ENCODE results near the gene ARHGAP25. TPM values are rescaled to one million over a fixed set of nuclear protein-coding genes. Genes with fewer than 3 reads are reported as not detected.
A peak's percentile ranks its signal among the peaks of the same experiment; 100 is the strongest.

ARHGAP25 gene
- total RNA-seq, 2 donors from 2014 or later: 4.2 to 6.6 TPM

DNA sequence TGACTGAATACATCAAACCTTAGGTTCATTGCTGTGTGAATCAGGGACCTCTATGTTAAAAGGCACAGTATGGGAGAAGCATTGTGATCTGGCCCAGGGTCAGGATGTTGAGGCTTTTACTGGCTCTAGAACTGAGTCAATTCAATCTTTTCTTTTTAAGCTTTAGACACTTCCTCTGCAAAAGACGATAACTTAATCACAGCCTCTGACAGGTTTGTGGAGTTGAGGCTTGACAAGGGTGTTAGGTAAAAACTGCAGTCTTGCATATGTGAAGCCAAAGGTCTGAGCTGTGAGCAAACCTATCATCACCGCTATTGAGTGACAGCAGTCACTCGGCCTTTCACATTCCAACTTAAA, 17.3 kb upstream of the ARHGAP25 start:
- Histone ChIP-seq H3K4me3 (no peak overlapping the region), H3K27me3 (no peaks in the 10 kb centered on the region), H3K4me1 (peaks cover 5% of the 10 kb centered on the region), H3K9me3 (no peaks in the 10 kb centered on the region), H3K27ac (no peak overlapping the region), H3K36me3 (replicated peaks in 1 of 2; ENCODE audit: insufficient read depth in 1 of 2, low read depth in 2 of 2) (no peaks in the 10 kb centered on the region)
- intact Hi-C loops (cut with DNase I): loop anchor here (5.0 kb wide), 1 partner anchor 255 kb away; no protein-coding TSS in a partner anchor
- DNase-seq (no peak), ATAC-seq (no peak)
- 80 to 83% methylated on average over 3 of the region's 3 CpGs for WGBS, 2 donors
- no peak for TF ChIP-seq CTCF (IDR thresholded peaks at IDR 0.05)
- no peak for TF ChIP-seq POLR2A (IDR thresholded peaks at IDR 0.05)

- ATAC-seq: no peak
- Histone ChIP-seq H3K36me3 (replicated peaks in 1 of 2; ENCODE audit: insufficient read depth in 1 of 2, low read depth in 2 of 2) (no peaks in the 10 kb centered on the region), H3K27me3 (no peaks in the 10 kb centered on the region), H3K4me3 (no peak overlapping the region), H3K4me1 (peaks cover 5% of the 10 kb centered on the region), H3K9me3 (no peaks in the 10 kb centered on the region), H3K27ac (no peak overlapping the region)
- TF ChIP-seq CTCF (IDR thresholded peaks at IDR 0.05) (no peak), POLR2A (IDR thresholded peaks at IDR 0.05) (no peak)
- 78 to 82% methylated on average over 4 of the region's 4 CpGs for WGBS, 2 donors
- intact Hi-C loops (cut with DNase I): loop anchor here (5.0 kb wide), 1 partner anchor 258 kb away; no protein-coding TSS in a partner anchor
- DNase-seq: no peak
Observed at GRCh38 chr2:68719912-68720311, 14.7 kb upstream of the ARHGAP25 start.

- H3K9me3 ChIP-seq: no peaks in the 10 kb centered on the region
- no peak for DNase-seq
- H3K4me3 ChIP-seq: no peak overlapping the region
- intact Hi-C loops (cut with DNase I): no loop called here
- peaks cover 5% of the 10 kb centered on the region for H3K4me1 ChIP-seq
- TF ChIP-seq CTCF (IDR thresholded peaks at IDR 0.05) (no peak), POLR2A (IDR thresholded peaks at IDR 0.05) (no peak)
- no peak for ATAC-seq
- 45 to 59% methylated on average over 3 of the region's 3 CpGs for WGBS, 2 donors
- H3K27me3 ChIP-seq: no peaks in the 10 kb centered on the region
- no peaks in the 10 kb centered on the region for H3K36me3 ChIP-seq (replicated peaks in 1 of 2; ENCODE audit: insufficient read depth in 1 of 2, low read depth in 2 of 2)
- no peak overlapping the region for H3K27ac ChIP-seq
Observed at GRCh38 chr2:68720665-68721064, 13.9 kb upstream of the ARHGAP25 start.

DNA sequence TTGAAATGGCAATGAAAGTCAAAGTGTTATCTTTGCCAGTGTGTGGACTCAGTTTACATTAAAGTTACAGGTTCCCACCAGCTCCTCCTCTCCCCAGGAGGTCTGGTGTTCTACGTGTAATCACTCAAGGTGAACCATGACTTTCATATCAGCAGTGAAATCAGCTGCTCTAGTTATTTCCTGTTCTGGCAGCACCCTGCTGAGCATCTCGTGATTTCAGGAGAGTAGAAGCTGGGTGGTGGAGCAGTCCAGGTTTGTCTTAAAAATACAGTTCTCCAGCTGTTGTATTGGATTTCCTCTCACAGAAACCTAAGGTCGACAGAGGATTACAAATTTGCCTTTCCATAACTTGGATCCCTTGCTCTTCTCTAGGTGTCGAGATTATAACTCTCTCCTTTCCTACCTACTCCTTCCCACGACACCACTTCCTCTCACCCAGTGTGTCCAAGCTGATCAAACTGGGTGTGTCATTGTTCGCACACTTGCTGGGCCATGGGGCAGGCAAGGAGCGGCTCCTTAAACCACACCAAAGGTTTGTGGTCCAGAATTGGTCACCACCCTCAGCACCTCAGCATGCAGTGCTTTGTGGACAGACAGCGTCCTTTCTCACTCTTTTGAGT, 13.0 kb upstream of the ARHGAP25 start:
- Histone ChIP-seq H3K4me1 (peaks cover 14% of the 10 kb centered on the region), H3K9me3 (no peaks in the 10 kb centered on the region), H3K36me3 (replicated peaks in 1 of 2; ENCODE audit: insufficient read depth in 1 of 2, low read depth in 2 of 2) (no peaks in the 10 kb centered on the region), H3K27me3 (no peaks in the 10 kb centered on the region), H3K27ac (peak overlapping the region in 3 of 4 donors; percentile 55 to 63 (median 61)), H3K4me3 (no peak overlapping the region)
- 46 to 50% methylated on average over 8 of the region's 8 CpGs for WGBS, 2 donors
- TF ChIP-seq CTCF (IDR thresholded peaks at IDR 0.05) (no peak), POLR2A (IDR thresholded peaks at IDR 0.05) (no peak)
- intact Hi-C loops (cut with DNase I): no loop called here
- DNase-seq (peak in 2 of 4 donors; percentile 32 to 34), ATAC-seq (peak; percentile 83)

DNA sequence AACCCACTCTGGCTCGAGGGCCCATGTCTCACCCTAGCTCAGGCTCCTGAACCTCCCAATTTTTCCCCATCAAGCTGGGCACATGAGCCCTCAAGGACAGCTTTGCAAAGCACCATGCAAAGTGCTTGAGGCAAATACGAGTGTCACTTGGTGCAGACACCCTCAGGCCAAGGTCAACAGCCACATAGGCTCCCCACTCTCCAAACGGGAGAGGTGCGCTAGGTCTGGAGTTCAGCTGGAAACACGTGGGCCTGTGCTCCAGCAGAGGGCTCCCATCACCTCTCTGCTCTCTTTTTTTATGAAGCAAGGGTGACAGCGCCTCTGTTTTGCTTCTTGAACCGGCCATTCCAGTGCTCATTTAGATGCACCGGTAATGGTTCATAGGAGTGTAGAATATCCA, 11.9 kb upstream of the ARHGAP25 start:
- Histone ChIP-seq H3K36me3 (replicated peaks in 1 of 2; ENCODE audit: insufficient read depth in 1 of 2, low read depth in 2 of 2) (no peaks in the 10 kb centered on the region), H3K4me1 (peaks cover 19% of the 10 kb centered on the region), H3K9me3 (no peaks in the 10 kb centered on the region), H3K27ac (no peak overlapping the region), H3K4me3 (no peak overlapping the region), H3K27me3 (no peaks in the 10 kb centered on the region)
- no peak for DNase-seq
- TF ChIP-seq POLR2A (IDR thresholded peaks at IDR 0.05): no peak
- WGBS, 2 donors: 67 to 80% methylated on average over 8 of the region's 8 CpGs
- ATAC-seq: no peak
- intact Hi-C loops (cut with DNase I): no loop called here

All from body of pancreas (tissue), 4 donors.